NCI-H446 (cell line): Measurements from ENCODE around the gene OLFM1.
"Not testable (repeated sequence)": the region's sequence is repeated elsewhere in the genome, so short reads cannot be mapped to it uniquely, and the experiment has no call there.

Source experiments
- DNase-seq, 2 experiments: peaks; one replicate each; lab custom pipeline; 2025; lab: John Stamatoyannopoulos, UW

OLFM1 gene

DNA sequence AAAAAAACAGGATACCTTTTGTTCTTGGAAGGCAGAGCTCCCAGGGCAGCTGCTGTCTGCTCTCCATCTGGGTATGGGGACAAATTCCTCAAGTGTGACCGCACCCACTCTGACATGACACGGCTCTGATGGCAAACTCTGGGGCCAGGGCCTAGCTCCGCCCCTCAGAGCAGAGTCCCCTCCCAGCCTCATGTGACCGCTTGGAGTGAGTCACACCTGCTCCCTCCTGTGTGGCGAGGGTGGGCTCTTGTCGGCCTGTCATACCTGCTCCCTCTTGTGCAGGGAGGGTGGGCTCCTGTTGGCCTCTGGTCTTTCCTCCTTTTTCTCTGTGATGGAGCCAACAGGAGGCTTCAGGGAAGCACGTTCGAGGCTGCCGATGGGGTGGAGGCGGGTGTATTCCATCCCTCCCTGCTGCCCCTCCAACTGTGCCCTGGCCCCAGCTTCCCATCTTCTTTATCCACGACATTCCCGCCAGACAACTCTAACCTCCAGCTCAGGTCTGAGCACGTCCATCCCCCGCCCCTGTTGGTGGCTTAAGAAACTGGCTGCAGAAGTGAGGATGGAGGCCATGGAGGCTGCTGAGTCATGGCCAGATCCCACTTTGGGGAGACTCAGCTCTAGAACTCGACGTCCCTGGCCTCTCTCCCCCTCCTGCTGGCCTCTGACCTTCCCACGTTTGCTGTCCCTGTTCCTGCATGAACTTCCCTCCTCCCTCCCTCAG, 65.3 kb downstream of the OLFM1 start:
- no peak for DNase-seq

DNA sequence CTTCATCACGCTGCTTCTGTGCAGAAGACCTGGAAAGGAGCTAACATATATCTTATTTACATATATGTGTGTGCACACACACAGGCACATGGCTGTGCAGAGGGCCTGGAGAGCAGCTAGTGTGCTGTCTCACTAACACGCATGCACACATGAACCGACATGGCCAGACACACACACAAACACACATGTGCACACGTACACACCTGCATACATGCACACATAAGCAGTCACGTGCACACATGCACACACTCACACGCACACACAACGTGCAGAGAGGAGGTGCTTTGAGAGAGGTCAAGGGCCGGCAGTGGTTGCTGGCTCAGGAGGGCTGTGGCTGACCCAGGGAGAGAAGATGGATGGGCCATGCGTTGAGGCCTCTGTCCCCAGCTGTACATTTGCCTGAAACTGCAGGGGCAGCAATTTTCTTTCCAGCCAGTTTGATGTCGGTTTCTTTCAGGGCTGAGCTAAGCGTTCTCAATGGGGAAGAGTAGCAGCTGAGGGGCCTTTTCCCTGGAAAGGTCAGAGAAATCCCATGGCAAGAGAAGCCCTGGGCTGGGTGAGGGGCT, 66.7 kb downstream of the OLFM1 start:
- no peak for DNase-seq

DNA sequence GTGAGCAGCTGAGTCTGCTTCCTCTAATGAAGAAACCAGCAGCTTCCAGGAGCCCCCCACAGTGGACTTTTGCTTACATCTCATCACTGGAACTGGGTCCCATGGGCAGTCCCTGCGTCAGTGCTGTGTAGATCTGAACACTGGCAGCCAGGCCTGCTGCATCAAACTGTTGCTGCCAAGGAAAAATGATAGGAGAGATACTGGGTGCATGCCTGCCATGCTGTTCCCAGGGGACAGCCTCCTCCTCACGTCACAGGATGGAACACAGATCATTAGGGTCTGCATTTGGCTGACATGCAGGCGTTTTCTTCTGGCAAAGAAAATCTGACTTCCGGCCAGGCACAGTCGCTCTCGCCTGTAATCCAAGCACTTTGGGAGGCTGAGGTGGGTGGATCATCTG, 67.9 kb downstream of the OLFM1 start:
- DNase-seq = no peak

DNA sequence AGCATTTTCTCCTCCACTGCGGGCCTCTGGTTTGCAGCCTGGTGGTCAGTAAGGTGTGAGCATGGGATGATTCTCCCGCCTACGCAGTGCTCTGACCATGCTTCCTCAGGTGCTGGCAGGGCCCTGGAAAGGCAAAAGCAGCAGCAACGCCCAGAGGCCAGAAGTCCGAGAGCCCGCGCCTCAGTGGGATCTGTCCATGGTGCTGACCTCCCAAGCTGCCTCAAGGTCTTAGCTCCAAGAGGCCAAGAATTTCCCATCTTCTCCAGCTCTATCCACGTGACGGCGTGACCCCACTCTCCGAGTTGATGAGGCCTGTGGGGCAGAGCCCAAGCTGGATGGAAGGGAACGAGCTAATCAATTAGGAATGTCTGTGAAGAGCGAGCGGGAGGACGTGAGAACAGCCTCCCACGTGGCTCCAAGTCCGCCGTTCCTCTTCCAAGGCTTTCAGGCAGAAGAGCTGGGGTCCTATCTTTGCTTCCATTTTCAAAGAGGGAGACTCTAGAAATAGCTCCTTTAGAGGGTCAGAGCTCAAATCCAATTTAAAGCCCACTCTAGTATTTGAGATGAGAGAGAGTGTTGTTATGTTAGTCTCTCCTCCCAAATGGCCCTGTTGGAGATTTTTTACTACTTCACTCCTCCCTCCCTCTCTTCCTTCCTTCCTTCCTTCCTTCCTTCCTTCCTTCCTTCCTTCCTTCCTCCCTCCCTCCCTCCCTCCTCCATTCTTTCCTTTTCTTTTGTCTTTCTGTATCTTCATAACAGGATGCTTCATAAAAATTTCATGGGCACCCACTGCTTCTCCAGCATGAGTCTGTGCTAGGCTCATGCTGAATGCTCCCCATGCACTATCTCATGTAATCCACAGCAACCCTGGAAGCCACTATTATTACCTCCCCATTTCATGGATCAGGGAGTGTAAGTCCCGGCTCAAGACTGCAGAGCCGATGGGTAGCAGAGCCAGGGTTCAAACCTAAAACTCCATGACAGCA, 69.3 kb downstream of the OLFM1 start:
- no peak for DNase-seq

DNA sequence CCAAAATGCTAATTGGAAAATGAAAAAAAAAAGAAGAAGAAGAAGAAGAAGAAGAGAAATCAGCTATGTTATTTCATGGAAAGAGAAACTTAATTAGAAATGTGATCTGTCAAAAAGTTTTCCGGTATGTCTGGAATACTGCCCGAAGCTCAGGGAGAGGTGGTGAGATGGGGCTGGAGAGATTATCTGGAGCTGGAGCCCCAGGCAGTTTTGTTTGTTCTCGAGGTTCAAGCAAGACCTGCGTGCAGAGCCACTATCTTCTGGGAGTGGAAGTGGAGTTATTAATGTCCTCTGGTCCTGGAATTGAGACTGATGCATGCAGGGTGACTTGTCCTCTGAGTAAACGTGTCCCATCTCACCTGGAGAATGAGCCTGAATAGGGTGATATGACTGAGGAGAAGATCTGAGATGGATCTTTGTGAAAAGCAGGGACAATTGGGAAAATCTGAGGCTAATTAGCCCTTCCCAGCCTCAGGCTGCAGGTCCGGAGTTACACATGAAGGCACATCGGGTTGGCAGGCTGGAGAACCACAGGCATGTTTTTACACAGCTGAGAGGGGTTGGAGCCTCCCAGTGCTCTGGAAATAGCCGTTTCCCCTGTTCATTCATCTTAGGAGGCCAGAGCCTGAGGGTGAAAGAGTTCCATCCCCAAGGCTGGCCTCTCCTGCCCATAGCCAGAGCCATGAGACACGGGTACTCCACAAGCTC, 70.5 kb downstream of the OLFM1 start:
- no peak for DNase-seq

DNA sequence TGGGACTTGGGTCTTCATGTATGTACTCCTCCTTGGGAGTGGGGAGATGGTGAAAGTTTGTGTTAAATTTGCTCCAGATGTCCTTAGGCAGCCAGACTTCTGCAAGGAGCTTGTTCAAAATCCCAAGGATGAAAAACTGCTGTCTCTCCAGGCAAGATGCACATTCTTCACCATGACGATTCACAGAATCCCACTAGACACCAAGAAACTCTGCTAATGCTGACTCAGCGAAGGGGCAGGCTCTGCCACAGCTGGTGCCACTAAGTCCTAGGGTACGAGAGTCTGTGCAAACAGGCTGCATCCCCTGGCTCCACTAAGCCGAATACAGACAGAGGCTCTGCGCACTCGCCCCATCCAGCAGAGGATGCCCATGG, 71.1 kb downstream of the OLFM1 start:
- no peak for DNase-seq

DNA sequence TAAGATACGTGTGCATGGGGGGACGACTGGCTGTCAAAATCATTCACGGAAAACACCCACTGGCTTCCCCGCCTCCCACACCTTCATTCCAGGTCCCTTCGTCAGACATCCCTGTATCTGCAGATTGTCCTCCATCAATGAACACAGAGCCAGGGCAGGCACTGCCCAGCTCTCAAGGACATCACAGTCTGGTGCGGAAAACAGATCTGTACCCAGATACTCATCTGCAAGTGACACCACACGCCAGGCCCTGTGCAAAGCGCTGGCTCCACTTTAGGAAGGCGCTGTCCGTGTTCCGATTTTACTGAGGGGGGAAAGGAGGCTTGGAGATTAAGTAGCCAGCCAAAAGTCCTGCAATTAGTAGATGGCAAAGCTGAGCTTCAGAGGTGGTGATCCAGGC, 72.3 kb downstream of the OLFM1 start:
- DNase-seq = no peak

DNA sequence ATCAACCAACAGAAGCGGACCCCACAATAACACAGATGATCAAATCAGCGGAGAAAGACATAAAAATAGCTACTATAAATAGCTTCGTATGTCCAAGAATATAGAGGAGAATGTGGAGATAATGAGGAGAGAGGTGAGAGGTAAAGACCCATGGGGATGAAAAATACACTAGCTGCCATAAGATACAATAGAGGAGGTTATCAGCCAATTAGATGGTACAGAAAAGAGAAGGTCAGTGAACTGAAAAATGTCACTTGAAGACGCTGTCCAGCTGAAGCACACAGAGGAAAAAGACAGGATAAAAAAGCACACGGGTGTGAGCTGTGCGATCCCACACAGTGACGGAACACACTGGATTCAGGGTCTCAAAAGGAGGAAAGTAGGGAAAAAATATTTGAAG, 73.4 kb downstream of the OLFM1 start:
- DNase-seq = no peak

DNA sequence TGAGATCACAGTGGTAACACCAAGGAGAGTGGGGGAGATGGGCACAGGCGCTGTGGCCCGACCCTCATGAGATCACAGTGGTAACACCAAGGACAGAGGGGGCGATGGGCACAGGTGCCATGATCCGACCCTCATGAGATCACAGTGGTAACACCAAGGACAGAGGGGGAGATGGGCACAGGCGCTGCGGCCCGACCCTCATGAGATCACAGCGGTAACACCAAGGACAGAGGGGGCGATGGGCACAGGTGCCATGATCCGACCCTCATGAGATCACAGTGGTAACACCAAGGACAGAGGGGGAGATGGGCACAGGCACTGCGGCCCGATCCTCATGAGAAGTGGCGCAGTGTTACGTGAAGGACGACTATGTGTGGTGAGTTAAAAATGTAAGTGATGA, 75.1 kb downstream of the OLFM1 start:
- not testable (repeated sequence) for DNase-seq

DNA sequence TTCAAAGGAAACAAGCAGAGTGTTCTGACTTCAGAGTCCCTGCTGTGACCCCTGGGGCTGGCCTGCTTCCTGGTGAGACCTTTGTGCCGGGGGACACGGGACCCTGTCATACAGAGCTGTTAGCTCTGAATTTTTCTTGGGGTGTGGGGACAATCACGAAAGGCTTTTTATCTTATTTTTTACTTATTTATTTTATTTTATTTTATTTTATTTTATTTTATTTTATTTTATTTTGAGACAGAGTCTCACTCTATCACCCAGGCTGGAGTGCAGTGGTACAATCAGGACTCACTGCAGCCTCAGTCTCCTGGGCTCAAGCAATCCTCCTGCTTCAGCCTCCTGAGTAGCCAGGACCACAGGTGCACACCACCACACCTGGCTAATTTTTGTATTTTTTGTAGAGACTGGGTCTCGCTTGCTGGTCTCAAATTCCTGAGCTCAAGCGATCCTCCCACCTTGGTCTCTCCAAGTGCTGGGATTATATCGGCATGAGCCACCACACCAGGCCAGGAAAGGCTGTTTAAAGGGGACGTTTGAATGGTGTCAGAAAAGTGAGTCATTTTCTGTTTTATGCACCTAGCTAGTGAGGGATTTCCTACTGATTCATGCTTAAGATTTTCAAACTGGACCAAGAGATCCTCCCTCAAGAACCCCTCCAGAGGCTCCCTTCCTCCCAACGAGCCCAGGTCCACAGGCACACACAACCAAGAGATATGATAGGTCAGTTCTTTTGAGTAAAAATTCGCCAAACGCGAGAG, 75.7 kb downstream of the OLFM1 start:
- no peak for DNase-seq

DNA sequence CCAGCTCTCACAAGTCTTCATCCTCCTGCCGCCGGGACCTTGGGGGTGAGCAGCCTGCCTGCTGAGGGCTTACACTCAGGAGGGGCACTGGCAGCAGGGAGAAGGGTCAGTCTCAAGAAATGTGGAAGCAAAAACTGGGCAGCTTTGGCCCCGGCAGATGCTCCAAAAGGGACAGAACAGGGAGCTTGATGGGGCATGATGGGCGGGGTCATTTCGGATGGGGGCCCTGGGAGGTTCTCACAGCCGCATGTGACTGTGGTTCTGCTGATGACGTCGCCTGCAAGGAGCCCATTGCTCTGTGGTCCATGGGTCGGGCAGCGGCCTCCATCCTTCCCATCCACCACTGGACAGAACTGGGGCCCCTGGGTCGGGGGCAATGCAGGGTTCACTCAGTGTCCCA, 76.6 kb downstream of the OLFM1 start:
- no peak for DNase-seq

DNA sequence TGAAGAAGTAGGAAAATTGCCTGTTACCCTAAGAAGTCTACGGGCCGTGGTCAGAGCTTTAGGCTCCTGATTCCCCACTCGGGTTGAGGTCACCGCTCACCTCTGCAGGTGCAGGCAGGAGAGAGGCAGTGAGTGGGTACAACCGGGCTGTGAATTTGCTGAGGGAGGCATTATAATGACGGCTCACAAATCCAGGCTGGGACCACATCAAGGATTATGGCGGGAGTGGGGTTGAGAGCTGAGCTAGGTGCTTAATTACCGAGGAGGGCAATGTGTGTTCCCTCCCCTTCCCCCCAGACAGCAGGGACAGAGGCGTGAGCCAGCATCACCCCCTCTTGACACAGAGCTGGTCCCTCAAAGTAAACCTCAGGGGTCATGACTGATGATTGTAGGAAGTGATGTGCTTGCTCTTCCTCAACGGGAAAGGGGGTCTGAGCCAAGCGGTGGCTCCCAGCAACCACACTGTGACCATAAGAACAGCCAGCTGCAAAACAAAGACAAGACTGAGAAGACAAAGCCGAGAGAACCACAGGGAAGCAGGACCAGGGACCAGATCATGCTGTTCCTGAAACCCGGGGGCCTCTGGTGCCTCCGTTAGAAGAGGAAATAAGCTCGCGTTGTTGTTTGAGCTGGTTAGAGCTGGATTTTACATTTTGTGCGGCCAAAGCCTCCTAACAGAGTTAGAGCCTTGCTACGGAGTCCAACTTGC, 77.7 kb downstream of the OLFM1 start:
- no peak for DNase-seq

DNA sequence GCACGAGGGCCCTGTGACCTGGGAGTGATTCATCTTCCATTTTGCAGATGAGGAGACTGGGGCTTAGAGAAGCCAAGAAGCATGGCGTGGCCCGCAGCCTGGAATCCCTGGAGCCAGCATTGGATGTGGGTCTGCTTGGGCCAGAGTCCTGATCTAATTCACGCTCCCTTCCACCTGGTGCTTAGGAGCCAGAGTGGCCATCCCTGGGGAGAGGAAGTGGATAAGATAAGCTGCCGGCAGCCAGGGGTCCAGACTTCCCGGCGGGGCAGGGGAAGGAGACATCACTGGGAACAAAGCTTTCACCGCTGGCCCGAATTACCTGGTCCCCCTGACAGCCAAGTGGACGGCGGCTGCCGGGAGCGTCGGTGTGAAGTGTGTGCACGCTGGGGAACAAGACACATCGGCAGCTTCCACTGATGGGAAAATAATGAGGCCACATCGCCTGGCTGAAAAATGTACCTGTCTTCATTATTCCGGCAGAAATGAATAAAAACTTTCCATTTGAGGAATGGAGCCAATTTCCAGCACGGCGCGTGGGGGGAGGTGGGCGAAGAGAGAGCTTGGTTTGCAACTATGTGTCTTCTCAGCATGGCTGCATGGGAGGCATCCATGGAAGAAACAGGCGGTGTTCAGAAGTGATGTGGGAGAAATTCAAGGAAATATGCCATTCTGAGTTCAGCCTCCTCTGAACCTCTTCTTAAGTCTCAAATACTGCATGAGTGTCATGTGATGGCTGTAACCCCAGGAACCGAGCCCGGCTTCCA, 78.5 kb downstream of the OLFM1 start:
- DNase-seq = no peak

DNA sequence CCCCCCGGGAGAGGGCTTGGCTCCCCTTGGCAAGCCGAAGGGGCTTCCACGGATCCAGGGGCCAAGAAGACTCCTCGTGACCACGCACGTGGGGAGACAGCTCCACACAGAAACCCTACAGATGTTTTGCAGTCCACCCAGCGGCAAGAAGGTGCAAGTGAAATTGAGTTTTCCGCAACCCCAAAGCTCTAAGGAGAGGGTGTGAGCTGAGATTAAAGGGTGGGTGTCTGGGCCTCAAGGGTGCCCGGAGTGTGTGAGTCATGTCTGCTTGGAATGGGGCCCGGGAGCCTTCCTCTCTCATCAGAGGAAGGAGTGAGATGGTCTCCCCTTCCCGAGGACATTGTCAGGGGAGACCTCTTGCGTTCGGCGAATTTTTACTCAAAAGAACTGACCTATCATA, 79.1 kb downstream of the OLFM1 start:
- no peak for DNase-seq

DNA sequence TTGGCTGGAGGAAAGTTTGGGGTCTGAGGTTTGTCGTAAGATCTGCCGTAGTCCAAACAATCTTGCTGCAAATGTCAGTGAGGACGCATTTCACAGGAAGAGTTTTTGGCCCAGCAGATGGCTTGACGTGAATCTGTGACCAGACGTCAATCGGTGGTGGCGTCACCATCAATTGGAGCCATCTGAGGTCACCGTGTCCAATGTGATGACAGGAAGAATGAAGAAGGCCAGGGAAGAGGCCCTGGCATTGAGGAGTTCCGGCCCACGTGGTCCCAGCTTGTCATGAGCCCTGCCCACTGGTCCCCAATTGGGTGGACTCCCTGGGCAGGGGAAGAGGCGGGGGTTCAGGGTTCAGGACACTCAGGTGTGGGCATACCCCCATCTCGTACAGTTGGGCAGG, 79.9 kb downstream of the OLFM1 start:
- DNase-seq = no peak

DNA sequence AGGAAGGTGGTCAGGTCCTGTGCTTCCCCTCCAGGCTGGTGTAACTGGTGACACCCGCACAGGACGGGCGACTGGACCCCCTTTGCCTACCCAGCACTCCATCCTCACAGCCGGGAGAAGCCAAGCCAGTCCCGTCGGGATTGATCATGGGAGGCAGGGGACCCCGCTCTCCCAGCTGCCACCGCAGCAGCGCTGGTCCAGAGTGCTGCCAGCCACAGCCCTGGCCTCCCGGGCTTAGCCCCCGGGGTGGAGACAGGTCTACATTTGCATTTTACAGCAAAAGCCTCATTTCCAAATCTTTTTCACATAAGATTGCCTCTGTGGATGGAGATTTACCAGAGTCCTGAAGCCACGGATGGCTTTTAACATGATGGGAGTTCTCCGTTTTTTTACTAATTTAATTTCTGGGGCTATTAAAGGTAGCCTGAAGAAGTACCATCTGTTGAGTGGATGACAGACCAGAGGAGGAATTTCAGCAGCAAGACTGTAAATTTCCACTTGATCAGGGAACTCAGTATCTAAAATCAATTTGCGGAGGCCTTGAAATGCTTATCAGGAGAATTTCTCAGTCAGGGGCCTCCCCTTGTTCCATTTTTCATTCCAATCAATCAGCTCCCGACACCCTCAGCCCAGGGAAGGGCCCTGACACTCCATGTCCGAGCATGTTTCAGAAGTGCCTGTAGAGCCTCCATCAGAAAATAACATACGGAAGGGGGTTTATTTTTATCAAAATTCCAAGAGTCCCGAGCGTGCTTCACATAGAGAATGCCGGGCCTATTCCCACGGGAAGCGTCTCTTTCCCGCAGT, 80.6 kb downstream of the OLFM1 start:
- no peak for DNase-seq

DNA sequence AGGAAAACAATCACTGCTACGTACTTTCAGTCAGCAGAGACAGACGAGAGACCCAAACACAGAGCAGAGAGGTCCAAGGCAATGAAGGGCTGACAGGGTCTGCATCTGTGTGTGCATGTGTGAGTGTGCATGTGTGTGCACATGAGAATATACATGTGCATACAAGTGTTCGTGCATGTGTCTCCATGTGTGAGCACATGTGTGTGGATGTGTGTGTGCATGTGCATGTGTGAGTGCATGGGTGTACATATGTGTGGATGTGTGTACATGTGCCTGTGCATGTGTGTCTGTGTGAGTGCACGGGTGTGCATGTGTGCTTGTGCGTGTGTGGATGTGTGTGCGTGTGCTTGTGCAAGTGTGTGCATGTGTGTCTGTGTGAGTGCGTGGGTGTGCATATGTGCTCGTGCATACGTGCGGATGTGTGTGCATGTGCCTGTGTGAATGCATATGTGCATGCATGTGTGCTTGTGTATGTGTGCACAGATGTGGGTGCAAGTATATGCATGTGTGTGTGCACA, 82.3 kb downstream of the OLFM1 start:
- no peak for DNase-seq

DNA sequence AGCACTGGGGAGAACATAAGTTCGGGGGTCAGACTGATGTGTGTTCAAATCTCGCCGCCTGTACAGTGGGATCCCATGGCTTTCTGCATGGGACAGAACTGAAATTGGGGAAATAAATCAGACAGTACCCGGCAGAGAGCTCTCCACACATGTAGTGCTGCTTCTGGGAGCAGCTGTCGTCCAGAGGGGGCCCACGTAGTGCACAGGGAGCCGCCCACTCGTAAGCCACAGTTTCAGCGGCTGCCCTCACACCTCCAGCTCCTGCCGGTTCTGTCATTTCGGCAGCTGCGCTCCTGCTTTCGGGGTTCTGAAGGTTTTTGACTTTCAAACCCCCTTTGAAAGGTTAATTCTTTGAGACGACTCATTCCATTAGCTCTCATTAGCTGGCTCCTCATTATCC, 83.1 kb downstream of the OLFM1 start:
- DNase-seq = no peak
